GM21381 (cell line): ENCODE measurements around the gene TCF4.

Experiments
- ATAC-seq: cut with Tn5 transposase; IDR thresholded peaks from one replicate; pipeline ENCODE4 v1.9.1; 2021; ENCODE audit warnings: mild to moderate bottlenecking, moderate library complexity; ENCODE audit not compliant: unreplicated experiment

Gene TCF4

DNA sequence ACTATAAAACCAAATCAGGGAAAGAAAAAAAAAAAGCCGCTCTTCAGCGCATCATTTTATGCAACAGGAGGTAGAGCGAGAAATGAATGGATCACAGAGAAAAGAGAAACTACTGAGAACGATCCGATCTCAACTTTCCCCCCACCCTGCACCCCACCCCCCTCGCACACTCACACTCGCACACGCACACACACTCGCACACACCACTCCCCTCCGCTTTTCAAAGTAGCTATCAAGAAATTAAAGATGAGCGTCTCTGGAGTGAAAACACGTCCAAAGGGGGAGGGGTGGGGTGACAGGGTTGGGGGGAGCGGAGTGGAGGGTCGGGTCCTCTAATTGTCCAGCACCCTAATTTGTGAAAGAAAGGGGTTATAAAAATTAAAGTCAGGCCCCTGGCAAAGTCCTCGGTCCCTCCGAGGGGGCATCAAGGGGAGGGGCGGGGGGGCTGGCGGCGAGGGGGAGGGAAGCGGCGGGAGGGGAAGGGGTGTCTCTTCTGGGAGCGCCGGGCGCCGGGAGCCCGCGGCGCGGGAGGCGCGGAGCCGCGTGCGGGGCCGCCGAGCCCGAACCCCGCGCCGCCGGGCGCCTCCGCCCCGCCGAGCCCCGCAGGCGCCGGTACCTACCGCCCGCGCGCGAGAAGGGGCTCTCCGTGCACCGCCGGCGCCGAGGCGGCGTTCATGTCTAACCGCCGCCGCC, 428 bp downstream of the TCF4 start:
- no peak for ATAC-seq

DNA sequence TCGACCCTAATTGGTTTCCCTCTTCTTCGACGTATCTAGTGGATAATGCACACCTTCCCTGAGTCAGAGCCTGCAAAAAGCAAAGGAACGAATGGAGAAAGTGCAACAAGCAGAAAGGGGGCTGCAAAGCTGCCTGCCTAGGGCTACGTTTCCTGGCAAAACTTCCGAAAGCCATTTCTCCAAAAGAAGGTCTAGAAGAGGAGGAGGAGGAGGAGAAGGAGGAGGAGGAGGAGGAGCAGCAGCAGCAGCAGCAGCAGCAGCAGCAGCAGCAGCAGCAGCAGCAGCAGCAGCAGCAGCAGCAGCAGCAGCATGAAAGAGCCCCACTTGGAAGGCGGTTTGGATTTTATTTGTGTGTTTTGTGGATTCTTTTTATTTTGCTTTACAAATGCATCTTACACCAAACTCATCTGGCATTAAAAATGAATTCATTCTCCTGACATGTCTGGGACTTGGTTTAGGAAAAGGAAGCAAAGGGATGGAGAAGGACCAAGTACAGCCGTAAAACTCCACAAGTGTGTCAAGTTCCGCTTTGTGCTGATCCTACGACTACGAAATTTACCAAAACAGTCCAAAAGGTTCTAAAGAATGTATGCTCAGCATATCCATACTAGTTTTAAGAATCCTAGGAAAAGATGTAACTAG, 2.0 kb downstream of the TCF4 start:
- no peak for ATAC-seq

DNA sequence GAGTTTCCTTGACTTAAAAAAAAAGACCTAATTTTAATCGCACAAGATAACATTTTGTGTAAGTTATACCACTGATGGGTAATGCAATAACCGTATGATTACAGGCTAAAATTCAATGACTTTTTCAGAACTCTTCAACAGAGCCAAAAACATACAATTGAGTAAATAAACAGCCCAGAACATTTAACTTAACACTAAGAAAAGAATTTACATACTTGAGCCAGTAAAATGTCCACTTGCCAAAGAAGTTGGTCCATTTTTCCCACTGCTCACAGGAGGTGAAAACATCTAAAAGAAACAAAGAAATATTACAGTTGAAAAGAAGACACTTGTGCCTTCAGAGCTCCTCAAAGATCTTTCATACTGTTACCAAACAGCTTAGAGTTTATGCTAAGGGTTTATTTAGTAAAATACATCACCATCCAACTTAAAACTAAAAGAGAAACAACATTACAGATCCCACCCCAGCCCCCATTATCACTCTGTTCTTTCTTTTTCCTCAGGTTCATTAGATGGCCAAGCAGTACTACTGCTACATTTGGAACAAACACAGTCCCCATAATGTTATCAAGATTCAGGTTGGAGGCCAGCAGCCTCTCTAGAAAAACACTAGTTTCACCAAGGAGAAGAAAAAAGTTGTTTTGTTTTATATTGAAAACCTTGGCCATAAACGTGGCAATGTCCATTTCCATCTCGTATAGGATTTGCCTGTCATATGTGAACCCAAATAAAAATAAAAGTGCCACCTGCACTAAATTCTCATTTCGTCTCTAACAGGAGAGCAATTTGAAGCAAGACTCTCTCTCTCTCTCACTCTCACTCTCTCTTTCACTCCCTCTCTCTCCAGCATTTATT, 2.7 kb downstream of the TCF4 start:
- no peak for ATAC-seq

DNA sequence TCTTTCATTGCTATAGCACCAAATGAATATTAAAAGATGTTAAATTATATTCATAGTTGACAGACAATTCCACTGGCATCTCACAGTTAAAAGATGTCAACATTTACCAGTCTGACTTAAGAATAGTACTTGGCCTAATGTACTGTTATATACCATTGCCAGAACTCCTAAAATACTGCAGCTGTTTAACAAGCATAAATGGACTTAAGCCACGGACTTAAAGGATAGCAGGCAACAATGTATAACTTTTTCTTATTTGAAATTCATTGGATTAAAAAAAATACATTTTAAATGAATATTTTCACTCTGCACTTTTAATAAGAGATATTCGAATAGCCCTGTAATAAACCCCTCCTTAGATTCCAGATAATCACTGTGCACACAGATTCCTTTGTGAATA, 3.8 kb downstream of the TCF4 start:
- ATAC-seq = no peak

DNA sequence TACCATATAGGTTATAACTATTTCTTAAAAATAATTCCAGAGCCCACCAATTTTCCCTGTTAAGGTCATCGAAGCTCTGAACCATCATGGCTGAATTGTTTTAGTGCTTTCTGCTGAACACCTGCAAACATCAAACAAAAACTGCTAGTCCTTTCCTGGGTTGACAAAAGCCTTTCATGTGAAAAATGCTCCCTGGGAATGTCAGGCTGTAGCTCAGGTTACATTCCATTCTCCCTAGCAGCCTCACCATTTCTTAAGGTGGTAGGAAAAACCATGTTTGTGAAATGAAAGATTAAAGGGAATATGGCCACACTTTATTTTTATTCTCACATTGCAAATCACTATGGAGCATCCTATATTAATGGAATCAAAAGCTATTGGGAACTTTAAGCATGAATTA, 5.7 kb downstream of the TCF4 start:
- ATAC-seq = no peak

DNA sequence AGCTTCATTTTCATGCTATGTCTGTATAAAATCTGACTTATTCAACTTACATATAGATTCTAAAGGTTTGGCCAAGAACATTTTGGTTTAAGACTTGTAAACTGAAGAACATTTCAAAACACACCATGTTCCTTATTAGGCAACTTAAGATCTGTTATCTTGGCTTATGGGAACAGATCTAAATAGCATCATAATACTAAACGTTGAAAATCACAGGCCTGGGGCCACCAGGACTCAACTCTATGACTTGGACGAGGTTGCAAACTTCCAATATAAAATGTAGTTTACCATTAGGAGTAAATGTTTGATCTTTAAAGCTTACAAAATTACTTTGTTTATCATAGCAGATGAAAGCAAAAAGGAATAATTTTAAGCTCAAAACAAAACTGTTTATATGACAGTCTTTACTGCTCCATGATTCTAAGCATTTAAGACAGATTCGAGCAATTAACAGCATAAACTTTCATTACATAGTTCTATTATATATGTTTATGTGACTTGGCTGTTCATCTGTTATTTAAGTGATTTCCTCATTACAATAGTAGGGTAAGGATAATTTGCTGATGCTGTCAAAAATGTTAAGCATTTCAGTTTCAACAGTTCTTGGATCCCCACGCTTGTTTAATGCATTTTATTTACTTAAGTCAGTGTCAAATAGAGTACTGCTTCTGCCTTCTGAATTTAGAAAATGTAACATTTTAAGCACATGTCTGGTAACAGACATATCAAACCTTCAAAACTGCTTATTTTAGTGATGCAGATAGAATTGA, 8.3 kb downstream of the TCF4 start:
- no peak for ATAC-seq

DNA sequence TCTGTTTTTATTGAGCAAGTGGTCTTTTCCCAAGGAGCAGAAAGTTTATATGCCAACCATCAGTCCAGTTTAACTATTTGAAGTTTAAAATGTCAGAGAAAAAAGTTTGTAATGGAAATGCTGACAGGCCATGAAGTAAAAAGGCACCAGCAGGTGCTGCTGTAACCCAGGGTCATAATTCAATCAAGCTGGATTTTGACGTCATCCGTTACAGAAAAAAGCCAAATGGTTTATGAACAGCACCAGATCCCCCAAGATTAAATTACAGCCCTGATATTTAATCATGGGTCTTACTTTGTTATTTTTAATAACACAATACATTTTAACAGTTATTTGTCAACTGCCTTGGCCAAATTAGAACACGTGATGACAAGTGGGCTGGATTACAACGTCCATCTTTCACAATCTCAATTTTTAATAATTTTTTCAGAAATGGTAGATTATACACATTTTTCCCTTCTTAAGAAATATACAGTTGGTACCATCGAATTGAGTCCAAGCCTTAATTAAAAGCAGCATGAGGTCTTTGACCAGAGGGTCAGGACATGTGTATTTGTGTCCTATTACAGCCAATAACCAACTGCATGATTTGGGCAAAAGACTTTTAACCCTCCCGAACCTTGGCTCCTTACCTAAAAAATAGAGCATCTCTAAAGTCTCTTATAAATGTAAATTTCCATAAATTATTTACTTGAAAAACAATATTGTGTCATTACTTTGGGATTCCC, 10.0 kb downstream of the TCF4 start:
- no peak for ATAC-seq

DNA sequence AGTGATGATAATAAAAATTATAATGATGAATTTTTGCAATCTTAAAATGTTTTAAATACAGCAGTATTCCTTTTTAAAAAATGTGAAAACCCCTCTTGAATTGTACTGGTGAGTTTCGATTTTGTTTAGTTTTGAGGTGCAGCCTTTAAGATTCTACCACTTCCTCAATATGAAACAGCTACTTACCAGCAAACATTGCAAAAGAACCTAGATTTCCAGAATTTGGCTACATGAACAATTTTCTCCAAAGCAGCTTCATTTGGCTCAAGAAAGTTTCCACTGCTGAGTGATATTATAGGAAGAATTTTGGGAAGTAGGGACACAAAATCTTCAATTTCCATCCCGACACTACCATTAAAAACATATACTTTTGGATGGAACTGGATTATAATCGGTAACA, 12.0 kb downstream of the TCF4 start:
- no peak for ATAC-seq

DNA sequence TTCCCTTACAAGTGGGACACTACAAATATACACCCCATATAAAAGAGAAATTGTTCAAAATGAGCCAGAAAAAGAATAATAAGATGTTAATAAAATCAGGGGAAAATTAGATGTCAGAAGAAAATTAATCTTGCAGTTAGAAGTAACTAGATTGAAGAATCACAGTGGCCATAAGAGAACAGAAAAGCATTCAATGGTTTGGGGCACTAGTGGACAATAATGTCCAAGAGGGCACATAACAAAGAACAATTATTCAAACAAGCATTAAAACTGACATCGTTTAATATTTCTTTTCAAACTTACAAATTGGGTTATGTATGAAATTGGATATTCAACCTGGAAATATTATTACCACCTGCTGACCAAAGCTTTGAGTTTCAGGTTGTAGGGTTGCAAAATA, 12.9 kb downstream of the TCF4 start:
- no peak for ATAC-seq

DNA sequence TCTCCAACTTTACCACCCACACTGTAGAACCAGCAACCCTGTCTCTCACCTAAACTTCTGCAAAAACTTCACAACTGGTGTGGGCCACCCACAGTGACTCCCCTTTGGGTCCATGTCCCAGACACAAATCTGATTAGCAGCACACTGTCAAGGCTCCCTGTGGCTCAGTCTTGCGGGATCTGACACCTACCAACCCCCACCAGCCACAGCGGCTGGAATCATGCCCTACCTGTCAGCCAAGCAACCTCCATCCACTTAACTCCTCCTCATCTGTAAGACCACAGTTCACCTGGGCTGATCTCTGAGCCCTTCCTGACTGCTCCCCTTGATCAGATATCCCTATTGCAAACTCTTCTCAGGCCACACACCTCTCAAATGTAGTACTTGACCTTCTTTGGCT, 14.6 kb downstream of the TCF4 start:
- no peak for ATAC-seq

DNA sequence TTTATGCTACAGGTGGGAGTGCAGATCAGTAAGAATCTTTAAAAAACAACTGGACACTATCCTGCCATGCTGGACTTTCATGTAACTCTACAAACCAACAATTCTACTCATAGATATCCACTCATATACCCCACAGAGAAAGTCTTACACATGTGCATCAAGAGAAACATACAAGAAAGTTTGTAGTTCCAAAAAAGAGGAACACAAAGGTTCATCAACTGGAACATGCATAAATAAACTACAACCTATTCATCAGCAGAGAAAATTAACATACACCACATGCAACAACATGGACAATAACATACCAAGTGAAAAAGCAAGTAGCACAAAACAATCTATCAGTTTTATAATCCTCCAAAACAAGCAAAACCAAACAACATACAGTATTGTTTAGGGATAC, 17.0 kb downstream of the TCF4 start:
- no peak for ATAC-seq

DNA sequence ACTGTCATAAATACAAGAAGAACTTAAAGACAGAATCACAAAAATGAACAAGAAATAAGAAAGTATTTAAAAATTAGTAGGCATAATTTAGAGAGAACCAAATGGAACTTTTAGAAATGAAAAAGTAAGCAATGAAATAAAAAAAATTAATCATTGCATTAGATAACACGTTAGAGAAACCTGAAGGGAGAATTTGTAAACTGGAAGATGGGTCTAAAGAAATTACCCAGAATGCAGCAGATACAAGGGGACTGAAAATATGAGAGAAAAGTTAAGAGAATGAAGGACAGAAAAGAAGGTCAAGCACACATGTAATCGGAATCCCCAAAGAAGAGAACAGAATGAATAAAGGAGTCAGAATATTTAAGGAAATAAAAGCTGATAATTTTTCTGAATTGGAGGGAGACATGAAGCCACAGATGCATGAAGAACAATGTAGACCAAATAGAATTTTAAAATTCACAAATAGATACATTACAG, 21.5 kb downstream of the TCF4 start:
- ATAC-seq = no peak

DNA sequence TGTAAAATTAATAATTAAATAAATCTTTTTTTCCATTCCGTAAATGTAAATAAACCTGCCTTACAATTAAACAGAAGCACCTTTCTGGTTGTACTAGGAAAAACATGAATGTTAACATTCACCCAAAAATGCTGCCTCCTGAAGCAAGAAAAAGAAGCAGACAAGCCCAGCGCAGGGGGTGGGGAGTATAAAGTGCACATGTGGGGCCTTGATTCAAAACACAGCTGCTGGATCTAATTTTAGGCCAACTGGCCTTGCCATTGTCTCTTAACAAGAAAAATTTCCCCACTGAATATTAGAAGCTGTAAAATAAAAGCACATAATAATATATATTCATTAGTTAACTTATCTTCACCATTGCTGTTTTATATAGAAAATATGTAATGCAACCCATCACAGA, 28.3 kb downstream of the TCF4 start:
- no peak for ATAC-seq

DNA sequence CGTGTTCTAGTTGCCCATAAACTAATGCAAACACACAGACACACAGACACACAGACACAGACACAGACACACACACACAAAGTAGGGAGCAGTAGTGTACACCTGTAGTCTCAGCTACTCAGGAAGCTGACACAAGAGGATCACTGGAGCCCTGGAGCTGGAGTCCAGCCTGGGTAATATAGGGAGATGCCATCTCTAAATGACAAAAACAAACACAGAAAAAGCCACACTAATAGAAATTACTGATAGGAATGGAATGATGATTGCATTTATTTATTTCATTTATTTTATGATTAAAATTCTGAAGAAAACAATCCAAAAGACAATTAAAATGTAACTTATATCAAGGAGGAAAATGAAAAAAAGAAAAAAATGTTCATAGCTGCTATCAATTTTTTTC, 30.8 kb downstream of the TCF4 start:
- no peak for ATAC-seq

DNA sequence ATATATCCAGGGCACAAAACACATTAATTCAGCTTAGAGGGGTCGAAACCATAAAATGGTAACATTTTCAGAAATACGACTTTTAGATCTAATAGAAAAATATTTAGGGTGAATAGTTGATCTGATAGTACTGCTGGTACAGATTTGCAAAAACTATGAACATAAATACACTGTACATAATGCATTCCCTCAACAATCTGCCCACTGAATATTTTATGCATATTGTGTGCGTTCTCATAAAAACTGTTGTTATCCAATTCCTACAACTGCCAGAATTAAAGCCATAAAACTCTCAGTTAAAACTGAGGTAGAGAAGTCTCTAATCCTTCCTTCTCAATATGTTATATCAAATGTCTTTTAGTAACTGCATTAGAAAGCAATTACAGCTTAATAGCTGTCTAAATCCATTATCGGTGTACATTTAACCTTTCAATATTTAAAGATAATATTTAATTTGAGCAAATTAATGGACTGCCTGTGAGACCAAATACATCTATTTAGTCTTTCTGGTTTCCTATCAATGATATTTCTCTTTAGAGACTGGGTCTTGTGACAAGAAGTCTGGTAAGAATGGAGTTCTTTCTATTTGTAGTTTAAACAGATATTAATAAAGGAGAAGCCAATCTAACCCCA, 32.5 kb downstream of the TCF4 start:
- no peak for ATAC-seq

DNA sequence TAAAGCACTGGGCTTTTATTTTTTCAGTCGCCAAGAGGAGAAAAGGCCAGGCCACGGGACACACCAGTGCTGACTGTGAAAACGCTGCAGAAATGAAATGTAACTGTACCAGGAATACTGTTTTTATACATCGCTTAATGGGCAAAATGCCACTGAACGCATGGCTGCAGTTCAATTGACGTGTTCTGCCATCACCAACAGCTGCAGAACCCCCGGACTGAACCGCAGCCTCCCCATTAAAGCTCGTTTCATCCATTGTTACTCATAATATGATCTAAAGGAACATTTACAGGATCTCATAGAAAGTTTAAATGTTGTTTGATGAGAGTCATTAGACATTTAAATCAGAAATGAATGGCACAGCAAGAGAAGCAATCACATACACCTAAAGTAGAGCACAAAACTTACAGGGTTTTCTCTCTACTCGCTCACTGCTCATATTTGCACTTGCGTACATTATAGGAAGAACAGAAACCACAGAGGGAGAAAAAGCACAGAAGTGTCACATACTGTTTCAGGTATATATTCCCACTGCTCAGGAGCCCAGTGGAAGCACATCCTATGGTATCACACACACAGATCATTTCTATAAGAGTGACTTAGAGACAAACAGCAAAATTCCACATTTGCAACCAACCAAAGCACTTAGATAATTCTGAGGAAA, 35.3 kb downstream of the TCF4 start:
- no peak for ATAC-seq

DNA sequence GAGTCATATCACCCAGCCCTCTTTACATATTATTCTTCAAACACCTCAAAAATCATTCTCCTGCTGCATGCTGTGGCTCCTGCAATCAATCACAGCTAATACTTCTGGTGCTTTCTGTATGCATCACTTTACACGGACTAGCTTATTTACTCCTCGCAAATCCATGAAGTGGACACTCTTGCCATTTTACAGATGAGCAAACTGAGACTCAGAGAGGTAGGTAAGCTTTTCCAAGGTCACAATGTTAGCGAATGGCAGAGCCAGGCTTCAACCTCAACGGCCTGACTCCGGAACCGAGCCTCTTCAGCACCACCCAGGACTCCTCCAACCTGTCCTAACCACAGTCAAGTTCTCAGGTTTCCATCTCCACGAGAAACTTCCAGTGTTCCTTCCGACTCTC, 36.8 kb downstream of the TCF4 start:
- no peak for ATAC-seq

DNA sequence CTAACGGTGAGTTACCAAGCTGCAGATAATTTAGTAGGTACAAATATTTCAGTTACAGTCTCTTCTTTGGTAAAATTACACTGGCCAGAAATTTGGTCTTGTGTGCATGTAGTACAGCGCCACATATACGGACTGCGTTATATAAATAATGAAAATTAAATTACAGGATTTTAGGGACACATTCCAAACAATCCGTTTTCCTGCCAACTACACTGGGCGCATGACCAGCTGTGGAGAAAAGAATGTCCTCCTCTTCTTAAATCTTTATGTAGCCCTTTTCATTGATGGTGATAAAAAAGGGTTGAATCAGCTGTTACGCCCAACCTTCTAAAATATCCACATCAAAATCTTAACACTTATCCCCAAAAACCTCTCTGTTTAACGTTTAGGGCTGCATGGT, 37.5 kb downstream of the TCF4 start:
- no peak for ATAC-seq

DNA sequence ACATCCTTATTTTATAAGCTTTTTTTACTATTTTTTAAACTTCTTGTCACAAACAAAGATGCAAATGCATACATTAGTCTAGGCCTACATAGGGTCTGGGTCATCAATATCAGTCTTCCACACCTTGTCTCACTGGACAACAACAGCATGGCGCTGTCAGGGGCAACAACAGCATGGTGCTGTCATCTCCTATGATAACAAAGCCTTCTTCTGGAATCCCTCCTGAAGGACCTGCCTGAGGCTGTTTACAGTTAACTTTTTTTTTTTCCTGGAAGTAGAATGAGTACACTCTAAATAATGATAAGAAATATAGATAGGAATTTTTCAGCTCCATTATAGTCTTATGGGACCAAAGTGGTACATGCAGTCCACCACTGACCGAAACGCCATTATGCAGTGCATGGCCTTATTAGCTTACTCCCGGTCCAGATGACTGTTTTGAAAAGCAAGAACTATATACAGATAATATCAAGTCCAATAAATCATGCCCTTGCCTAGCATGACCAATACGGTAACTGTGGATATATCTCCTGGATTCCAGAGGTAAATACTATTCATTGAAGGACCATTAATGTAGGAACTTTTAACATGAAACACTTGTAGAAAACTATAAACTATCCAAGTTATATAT, 38.4 kb downstream of the TCF4 start:
- no peak for ATAC-seq
